ENCODE data around the gene AP3B2. TPM values are rescaled to one million over a fixed set of nuclear protein-coding genes. Genes with fewer than 3 reads are reported as not detected.

AP3B2 gene
- total RNA-seq = 0.79 and 1.0 TPM in 2 replicates

GRCh38 chr15:82709421-82710207 lies at the start of gene AP3B2:
TSS of gene AP3B2 (minus strand) at chr15:82709875. CDS start at chr15:82709706, 169 bp downstream.

GRCh38 chr15:82647045-82647834 lies 62.4 kb downstream of the AP3B2 start, which contains the start of gene CPEB1:
TSS of gene CPEB1 (minus strand) at chr15:82647363. CDS start at chr15:82628459, 18,904 bp downstream.

Other genes with a start within 250 kb of the AP3B2 start
- 2,116 and 2,882 TPM in 2 replicates for gene RPS17, start 169.4 kb downstream of the AP3B2 start, total RNA-seq
- gene CPEB1, start 62.5 kb downstream of the AP3B2 start, total RNA-seq = 21.4 and 26.9 TPM in 2 replicates
- gene FSD2, start 96.2 kb upstream of the AP3B2 start, total RNA-seq = not detected in 2 replicates
- gene WHAMM, start 99.8 kb upstream of the AP3B2 start, total RNA-seq = 2.0 and 2.5 TPM in 2 replicates
- 9.0 and 10.2 TPM in 2 replicates for gene HOMER2, start 242.8 kb upstream of the AP3B2 start, total RNA-seq

All from bronchial smooth muscle cell (primary cell).